Esophagus muscularis mucosa (tissue), 4 donors: ENCODE measurements around the gene NPAS1. TPM values are rescaled to one million over a fixed set of nuclear protein-coding genes. Genes with fewer than 3 reads are reported as not detected.
A peak's percentile ranks its signal among the peaks of the same experiment; 100 is the strongest.

Experiments used
- DNase-seq: peaks from one replicate; pipeline ENCODE4 v3.0.0-alpha.2; 2017; ENCODE audit errors: extremely low spot score
- H3K27ac ChIP-seq, 4 donors: fragments of 200-600 bp; sonication (generic); replicated peaks in 1 of 4; 1 replicate in 3 of 4; 2 replicates in 1 of 4; pipeline ENCODE4 v1.5.1; 2016 to 2019; ENCODE audit warnings: mild to moderate bottlenecking in 1 of 4
- H3K27me3 ChIP-seq, 4 donors: fragments of 200-600 bp; sonication (generic); one replicate each; pipeline versions ENCODE4 v1.5.1 to v1.6.0; 2016 to 2019
- H3K36me3 ChIP-seq, 4 donors: fragments of 200-600 bp; sonication (generic); one replicate each; pipeline ENCODE4 v1.5.1; 2016 to 2019
- H3K4me1 ChIP-seq, 4 donors: fragments of 200-600 bp; sonication (generic); one replicate each; pipeline ENCODE4 v1.5.1; 2016 to 2019
- H3K4me3 ChIP-seq, 4 donors: fragments of 200-600 bp; sonication (generic); 1 replicate in 2 of 4; 2 replicates in 2 of 4; pipeline ENCODE4 v1.5.1; 2016 to 2019; ENCODE audit warnings: mild to moderate bottlenecking in 4 of 4, moderate library complexity in 1 of 4
- H3K9me3 ChIP-seq, 4 donors: fragments of 200-600 bp; sonication (generic); 1 replicate in 3 of 4; 2 replicates in 1 of 4; pipeline ENCODE4 v1.5.1; 2016 to 2019
- CTCF ChIP-seq, 3 experiments: fragments of 200-600 bp in 2 of 3; fragments of 450-650 bp in 1 of 3; sonication (generic) in 2 of 3; IDR thresholded peaks; one replicate each; pipeline ENCODE4 v1.5.1; 2017 to 2019; ENCODE audit warnings: antibody characterized with exemption in 3 of 3, mild to moderate bottlenecking in 2 of 3, moderate library complexity in 1 of 3
- EP300 ChIP-seq: sonication (generic); formaldehyde crosslinking; IDR thresholded peaks from one replicate; pipeline ENCODE4 v1.6.1; 2017; ENCODE audit warnings: antibody characterized with exemption
- POLR2A ChIP-seq: fragments of 450-650 bp; IDR thresholded peaks from one replicate; pipeline ENCODE4 v1.6.1; 2017; ENCODE audit warnings: antibody characterized with exemption, moderate library complexity, mild to moderate bottlenecking, low read depth
- POLR2AphosphoS5 ChIP-seq, 2 donors: sonication (generic); formaldehyde crosslinking; IDR thresholded peaks; one replicate each; pipeline ENCODE4 v1.6.1; 2017; ENCODE audit warnings: antibody characterized with exemption in 2 of 2
- WGBS: methylation state at CpG from one replicate; pipeline ENCODE4 v1.1.5; 2018; 5-methylcytosine and 5-hydroxymethylcytosine counted together
- intact Hi-C: fragments of 100-400 bp; cut with DNase I; formaldehyde crosslinking; loops from one replicate; pipeline ENCODE4 v1.15.1; 2023
- total RNA-seq, 4 donors: library from RNA; depleted of rRNA; stranded (reverse); fragments of >200 nt; gene quantifications; one replicate each; pipeline versions ENCODE4 v1.1.0 to v1.2.1, GENCODE V29; 2016

Gene NPAS1
- total RNA-seq, 4 donors from 2014 or later, result 0.34 TPM; not detected in 3

GRCh38 chr19:47093254-47093653 is 73.6 kb downstream of the NPAS1 start:
- intact Hi-C loops, result no loop called here
- DNase-seq, result no peak
- WGBS, result 62% methylated on average over 5 of the region's 5 CpGs

GRCh38 chr19:47093841-47094240 is 74.2 kb downstream of the NPAS1 start:
- peaks cover 30 to 50% (median 44%) of the 10 kb centered on the region in 4 donors for H3K36me3 ChIP-seq
- TF ChIP-seq POLR2A (no peak), POLR2AphosphoS5 (IDR thresholded peaks at IDR 0.05) (no peak), CTCF (IDR thresholded peaks at IDR 0.05) (no peak), EP300 (no peak)
- intact Hi-C loops, result no loop called here
- H3K27me3 ChIP-seq, result no peaks in the 10 kb centered on the region
- no peak overlapping the region for H3K4me3 ChIP-seq
- WGBS, result 90% methylated on average over 10 of the region's 10 CpGs
- no peak for DNase-seq
- H3K9me3 ChIP-seq, result no peaks in the 10 kb centered on the region
- H3K27ac ChIP-seq, result peak overlapping the region; percentile 32 to 64 (median 50)
- peaks cover 41 to 64% (median 58%) of the 10 kb centered on the region in 4 donors for H3K4me1 ChIP-seq

More at GRCh38 chr19:47093254-47093653, 73.6 kb downstream of the NPAS1 start:
- Histone ChIP-seq H3K9me3 (no peaks in the 10 kb centered on the region), H3K36me3 (peaks cover 31 to 56% (median 50%) of the 10 kb centered on the region in 4 donors), H3K27me3 (no peaks in the 10 kb centered on the region), H3K4me1 (peaks cover 37 to 58% (median 52%) of the 10 kb centered on the region in 4 donors), H3K27ac (peak overlapping the region; percentile 32 to 64 (median 50)), H3K4me3 (no peak overlapping the region)
- TF ChIP-seq POLR2AphosphoS5 (IDR thresholded peaks at IDR 0.05) (peak in 1 of 2 donors; percentile 43), POLR2A (no peak)

- intact Hi-C loops, result no loop called here
- H3K36me3 ChIP-seq, result peaks cover 21 to 41% (median 35%) of the 10 kb centered on the region in 4 donors
- H3K27me3 ChIP-seq, result no peaks in the 10 kb centered on the region
- no peaks in the 10 kb centered on the region for H3K9me3 ChIP-seq
- no peak overlapping the region for H3K4me3 ChIP-seq
- peak overlapping the region in 3 of 4 donors; percentile 1 to 48 (median 23) for H3K27ac ChIP-seq
- 82% methylated on average over 9 of the region's 15 CpGs for WGBS
- H3K4me1 ChIP-seq, result peaks cover 41 to 73% (median 61%) of the 10 kb centered on the region in 4 donors
- no peak for TF ChIP-seq EP300
- TF ChIP-seq CTCF (IDR thresholded peaks at IDR 0.05), result no peak
- TF ChIP-seq POLR2A, result no peak
- TF ChIP-seq POLR2AphosphoS5 (IDR thresholded peaks at IDR 0.05), result no peak
- no peak for DNase-seq
These were observed 75.2 kb downstream of the NPAS1 start for GRCh38 chr19:47094557-47095475.

Other genes with a start within 250 kb of the NPAS1 start
- 10 to 100 TPM; 42.8 to 93.6 (median 66.7) TPM for gene SLC1A5, start 231.2 kb upstream of the NPAS1 start, total RNA-seq
- gene AP2S1, start 169.0 kb upstream of the NPAS1 start, total RNA-seq, result 10 to 100 TPM; 63.5 to 88.9 (median 74.5) TPM
- 10 to 100 TPM; 49.7 to 94.5 (median 77.7) TPM for gene ARHGAP35, start 158.8 kb upstream of the NPAS1 start, total RNA-seq
- gene TMEM160, start 28.8 kb downstream of the NPAS1 start, total RNA-seq, result 10 to 100 TPM; 34.8 to 46.7 (median 41.6) TPM
- 10 to 100 TPM; 26.2 to 34.7 (median 30.2) TPM for gene ZC3H4, start 93.9 kb downstream of the NPAS1 start, total RNA-seq
- gene SAE1, start 111.0 kb downstream of the NPAS1 start, total RNA-seq, result 100 to 1,000 TPM; 130 to 143 (median 136) TPM
- 10 to 100 TPM in 2 of 4 donors, 1 to 10 TPM in 2; 5.0 to 21.3 (median 11.5) TPM for gene BBC3, start 211.4 kb downstream of the NPAS1 start, total RNA-seq
- 10 to 100 TPM; 22.4 to 30.6 (median 25.5) TPM for gene CCDC9, start 236.7 kb downstream of the NPAS1 start, total RNA-seq